Thoracic aorta (tissue), 2 donors: ENCODE results near the gene TMEM205. TPM values are rescaled to one million over a fixed set of nuclear protein-coding genes. Genes with fewer than 3 reads are reported as not detected.

Source experiments
- ATAC-seq: fragments of 150-250 bp; one replicate; pipeline ENCODE4 v1.8.0; 2017; ENCODE audit warnings: low read depth; ENCODE audit not compliant: insufficient number of reproducible peaks, low FRiP score
- DNase-seq: peaks from one replicate; pipeline ENCODE4 v3.0.0-alpha.2; 2020; ENCODE audit warnings: low spot score
- H3K27ac ChIP-seq, 2 donors: fragments of 200-600 bp; sonication (generic); 1 replicate in 1 of 2; 2 replicates in 1 of 2; pipeline ENCODE4 v1.5.1; 2016; ENCODE audit warnings: mild to moderate bottlenecking in 2 of 2, moderate library complexity in 2 of 2
- H3K27me3 ChIP-seq: fragments of 200-600 bp; sonication (generic); replicated peaks from 2 replicates; pipeline ENCODE4 v1.6.0; 2016; ENCODE audit warnings: mild to moderate bottlenecking; ENCODE audit not compliant: insufficient read depth
- H3K36me3 ChIP-seq: fragments of 200-600 bp; sonication (generic); one replicate; pipeline ENCODE4 v1.5.1; 2016
- H3K4me1 ChIP-seq, 2 donors: fragments of 200-600 bp; sonication (generic); 1 replicate in 1 of 2; 2 replicates in 1 of 2; pipeline versions ENCODE4 v1.5.1 to v1.6.0; 2016; ENCODE audit warnings: low read depth in 2 of 2, mild to moderate bottlenecking in 1 of 2; ENCODE audit not compliant: control insufficient read depth in 1 of 2
- H3K4me3 ChIP-seq: fragments of 200-600 bp; sonication (generic); 2 replicates; pipeline ENCODE4 v1.5.1; 2016; ENCODE audit warnings: mild to moderate bottlenecking
- H3K9me3 ChIP-seq: fragments of 200-600 bp; sonication (generic); 2 replicates; pipeline ENCODE4 v1.5.1; 2016
- total RNA-seq, 2 donors: library from RNA; depleted of rRNA; stranded (reverse); fragments of >200 nt; gene quantifications; one replicate each; pipeline versions ENCODE4 v1.1.0 to v1.2.3, GENCODE V29; 2016
- TF ChIP-seq, protein P1 (sequence below): fragments of 200-600 bp; sonication (generic); IDR thresholded peaks from one replicate; pipeline ENCODE4 v1.5.1; 2019; ENCODE audit warnings: antibody characterized with exemption

TMEM205 gene
- total RNA-seq, 2 donors from 2014 or later: 103 to 144 TPM

DNA sequence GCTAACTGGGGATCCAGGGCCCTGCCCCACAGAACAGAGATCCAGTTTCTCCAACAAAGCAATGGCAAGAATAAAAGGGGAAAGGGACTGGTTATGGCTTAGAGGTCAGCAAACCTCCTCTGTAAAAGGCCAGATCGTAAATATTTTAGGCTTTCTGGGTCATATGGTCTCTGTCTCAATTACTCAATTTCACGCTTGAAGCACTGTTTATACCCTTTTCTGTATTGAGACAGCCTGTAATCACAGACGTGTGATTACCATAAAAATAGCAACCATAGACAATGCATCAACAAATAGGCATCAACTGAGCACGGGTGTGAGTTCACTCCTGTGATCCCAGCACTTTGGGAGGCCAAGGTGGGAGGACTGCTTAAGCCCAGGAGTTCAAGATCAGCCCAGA is 15.9 kb downstream of the TMEM205 start:
- Histone ChIP-seq H3K27ac (no peak overlapping the region), H3K4me3 (no peak overlapping the region), H3K36me3 (peaks cover 48% of the 10 kb centered on the region), H3K9me3 (no peaks in the 10 kb centered on the region), H3K27me3 (no peaks in the 10 kb centered on the region), H3K4me1 (no peaks in the 10 kb centered on the region)
- TF ChIP-seq, protein P1, sequence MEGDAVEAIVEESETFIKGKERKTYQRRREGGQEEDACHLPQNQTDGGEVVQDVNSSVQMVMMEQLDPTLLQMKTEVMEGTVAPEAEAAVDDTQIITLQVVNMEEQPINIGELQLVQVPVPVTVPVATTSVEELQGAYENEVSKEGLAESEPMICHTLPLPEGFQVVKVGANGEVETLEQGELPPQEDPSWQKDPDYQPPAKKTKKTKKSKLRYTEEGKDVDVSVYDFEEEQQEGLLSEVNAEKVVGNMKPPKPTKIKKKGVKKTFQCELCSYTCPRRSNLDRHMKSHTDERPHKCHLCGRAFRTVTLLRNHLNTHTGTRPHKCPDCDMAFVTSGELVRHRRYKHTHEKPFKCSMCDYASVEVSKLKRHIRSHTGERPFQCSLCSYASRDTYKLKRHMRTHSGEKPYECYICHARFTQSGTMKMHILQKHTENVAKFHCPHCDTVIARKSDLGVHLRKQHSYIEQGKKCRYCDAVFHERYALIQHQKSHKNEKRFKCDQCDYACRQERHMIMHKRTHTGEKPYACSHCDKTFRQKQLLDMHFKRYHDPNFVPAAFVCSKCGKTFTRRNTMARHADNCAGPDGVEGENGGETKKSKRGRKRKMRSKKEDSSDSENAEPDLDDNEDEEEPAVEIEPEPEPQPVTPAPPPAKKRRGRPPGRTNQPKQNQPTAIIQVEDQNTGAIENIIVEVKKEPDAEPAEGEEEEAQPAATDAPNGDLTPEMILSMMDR: no peak
- ATAC-seq (no peak), DNase-seq (no peak)

DNA sequence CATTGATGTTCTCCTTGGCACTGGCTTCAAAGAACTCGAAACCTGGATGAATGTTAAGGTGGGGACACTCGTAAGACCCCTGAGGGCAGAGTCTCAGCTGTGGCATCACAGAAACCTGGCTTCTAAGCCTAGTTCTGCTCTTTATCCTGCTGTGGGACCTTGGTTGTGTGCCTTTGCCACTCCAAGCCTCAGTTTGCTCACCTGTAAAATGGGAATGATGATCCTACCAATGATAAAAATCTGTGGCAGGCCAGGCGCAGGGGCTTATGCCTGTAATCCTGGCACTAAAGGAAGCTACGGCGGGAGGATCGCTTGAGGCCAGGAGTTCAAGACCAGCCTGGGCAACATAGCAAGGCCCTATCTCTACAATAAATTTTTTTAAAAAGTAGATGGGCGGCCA is 20.5 kb downstream of the TMEM205 start:
- Histone ChIP-seq H3K27ac (no peak overlapping the region), H3K9me3 (no peaks in the 10 kb centered on the region), H3K27me3 (no peaks in the 10 kb centered on the region), H3K36me3 (peaks cover 23% of the 10 kb centered on the region), H3K4me1 (peaks cover 10 to 14% of the 10 kb centered on the region in 2 donors), H3K4me3 (no peak overlapping the region)
- ATAC-seq (no peak), DNase-seq (no peak)
- TF ChIP-seq, protein P1: no peak

DNA sequence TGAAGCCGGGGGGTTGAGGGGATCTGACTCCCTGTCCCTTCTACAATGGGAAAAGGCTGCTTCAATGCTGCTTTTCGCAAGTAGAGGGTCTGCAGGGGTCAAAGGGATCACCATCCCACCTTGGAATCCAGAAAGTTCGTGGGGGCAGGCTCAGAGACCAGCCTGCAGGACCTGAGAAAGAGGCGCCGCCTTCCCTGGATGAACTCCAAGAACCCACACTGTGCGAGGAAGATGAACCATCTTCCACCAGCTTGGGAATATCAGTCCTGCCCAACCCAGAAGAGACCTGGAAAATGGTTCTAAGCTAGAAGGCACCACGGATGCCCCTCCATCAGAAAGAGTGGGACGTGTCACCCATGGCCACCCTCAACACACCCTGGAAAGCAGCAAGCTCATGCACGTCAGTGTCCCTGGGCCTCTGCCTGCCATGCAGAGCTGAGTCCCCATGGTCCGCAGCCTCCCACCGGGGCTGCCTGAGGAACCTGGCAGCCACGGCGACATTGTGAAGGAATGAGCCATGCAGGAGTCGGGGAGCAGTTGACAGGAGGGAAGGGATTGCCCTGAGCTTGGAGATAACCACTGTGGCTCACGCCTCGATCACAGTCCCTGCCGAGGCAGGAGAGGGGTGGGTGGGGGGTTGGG is 21.2 kb downstream of the TMEM205 start:
- peaks cover 21% of the 10 kb centered on the region for H3K36me3 ChIP-seq
- no peaks in the 10 kb centered on the region for H3K9me3 ChIP-seq
- TF ChIP-seq, protein P1: no peak
- DNase-seq (no peak), ATAC-seq (no peak)
- no peaks in the 10 kb centered on the region for H3K27me3 ChIP-seq
- H3K4me1 ChIP-seq: peaks cover 10 to 14% of the 10 kb centered on the region in 2 donors
- no peak overlapping the region for H3K4me3 ChIP-seq
- peak overlapping the region; percentile 34 to 87 for H3K27ac ChIP-seq

DNA sequence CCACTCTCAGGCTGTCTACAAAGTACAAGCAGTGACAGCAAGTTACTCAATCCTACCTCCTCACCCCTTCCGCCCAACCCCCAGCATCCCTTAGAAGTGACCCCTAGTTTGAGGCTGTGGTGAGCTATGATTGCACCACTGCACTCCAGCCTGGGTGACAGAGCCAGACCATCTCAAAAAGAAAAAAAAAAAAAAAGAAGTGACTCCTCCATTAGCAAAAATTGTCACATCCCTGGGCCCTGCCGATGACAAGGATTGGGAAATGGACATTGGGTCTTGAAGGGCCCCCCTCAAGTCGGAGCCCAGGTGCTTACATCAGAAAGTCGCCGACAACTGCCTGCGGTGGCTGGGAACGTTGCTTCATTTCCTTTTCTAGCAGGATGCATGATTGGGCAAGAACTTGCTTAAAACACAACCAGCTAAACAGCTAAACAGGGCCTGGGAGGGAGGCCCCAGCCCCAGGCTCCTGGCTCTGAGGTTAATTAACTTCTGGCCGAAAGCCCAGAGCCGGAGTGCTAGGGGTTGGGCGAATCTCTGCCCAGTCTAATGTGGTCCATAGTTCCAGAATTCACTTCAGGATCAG is 21.9 kb downstream of the TMEM205 start:
- Histone ChIP-seq H3K9me3 (no peaks in the 10 kb centered on the region), H3K27me3 (no peaks in the 10 kb centered on the region), H3K36me3 (peaks cover 16% of the 10 kb centered on the region), H3K4me3 (peak overlapping the region; percentile 51), H3K4me1 (peaks cover 10 to 14% of the 10 kb centered on the region in 2 donors), H3K27ac (peak overlapping the region; percentile 34 to 87)
- TF ChIP-seq, protein P1: no peak
- ATAC-seq: peak; percentile 75
- DNase-seq: peak; percentile 33

DNA sequence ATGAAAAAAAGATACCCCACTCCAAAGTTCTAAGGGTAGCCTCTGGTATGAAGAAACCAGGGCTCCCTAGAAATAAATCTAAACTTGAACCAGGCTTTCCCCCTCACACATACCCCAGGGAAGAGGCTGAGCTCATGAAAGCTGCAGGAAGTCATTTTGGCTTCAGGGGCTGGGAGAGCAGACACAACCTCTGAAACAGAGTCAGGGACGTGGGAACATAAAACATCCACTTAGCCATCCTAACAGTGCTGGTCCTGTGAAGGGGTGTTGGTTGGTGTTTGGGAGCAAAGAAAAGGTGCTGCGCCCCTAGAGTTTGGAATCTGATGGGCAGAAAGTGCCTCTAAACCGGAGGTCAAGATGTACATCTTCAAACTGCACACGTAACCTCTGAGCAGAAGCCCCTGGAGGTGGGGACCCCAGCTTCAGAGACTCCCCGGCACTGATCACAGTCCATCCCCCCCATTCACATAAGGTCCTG is 22.4 kb downstream of the TMEM205 start:
- Histone ChIP-seq H3K9me3 (no peaks in the 10 kb centered on the region), H3K27me3 (no peaks in the 10 kb centered on the region), H3K4me3 (peak overlapping the region; percentile 51), H3K36me3 (peaks cover 12% of the 10 kb centered on the region), H3K4me1 (peaks cover 10 to 14% of the 10 kb centered on the region in 2 donors), H3K27ac (peak overlapping the region; percentile 34 to 87)
- DNase-seq (no peak), ATAC-seq (no peak)
- TF ChIP-seq, protein P1: no peak
